GM12878 (cell line): ENCODE measurements around the gene ATXN7L1. TPM values are rescaled to one million over a fixed set of nuclear protein-coding genes. Genes with fewer than 3 reads are reported as not detected.

Source experiments
- ATAC-seq: fragments of 200-7000 bp; cut with Tn5 transposase; 3 replicates; pipeline ENCODE4 v1.9.1; 2020; ENCODE audit warnings: mild to moderate bottlenecking, moderate library complexity
- BruUV-seq: library from RNA; stranded (reverse); fragments of 400-500 nt; replicated peaks from 2 replicates; lab custom pipeline; 2021; lab: Mats Ljungman, UMichigan
- CTCF ChIA-PET: fragments of 300-600 bp; sonication (Branson Sonifier 250); formaldehyde crosslinking; extraction: SDS; loops from one replicate; lab custom pipeline; 2021; ENCODE audit warnings: inconsistent platforms; lab: Yijun Ruan, JAX
- POLR2A ChIA-PET: fragments of 350-600 bp; formaldehyde crosslinking; extraction: SDS; loops from one replicate; lab custom pipeline; 2021; ENCODE audit warnings: inconsistent platforms; lab: Charles Lee
- RAD21 ChIA-PET: fragments of 300-600 bp; sonication (Branson Sonifier 250); formaldehyde crosslinking; loops from one replicate; lab custom pipeline; 2023; ENCODE audit warnings: antibody characterized with exemption; ENCODE audit not compliant: unreplicated experiment; lab: Charles Lee
- SMC1A ChIA-PET: fragments of 300-600 bp; sonication (Branson Sonifier 250); formaldehyde crosslinking; loops from one replicate; lab custom pipeline; 2023; ENCODE audit not compliant: unreplicated experiment, uncharacterized antibody; lab: Charles Lee
- DNase-seq: peaks from one replicate; pipeline ENCODE4 v3.0.0-alpha.2; 2011; ENCODE audit warnings: low read depth, low spot score
- FAIRE-seq: peaks from 3 replicates; lab custom pipeline; 2011; peaks lifted over from hg19 to GRCh38; lab: Jason Lieb, UNC
- H2AFZ ChIP-seq: 2 replicates; pipeline ENCODE4 v1.6.0; 2011; ENCODE audit warnings: low read depth, low read length, control low read depth; ENCODE audit not compliant: control insufficient read depth
- H3K27ac ChIP-seq: 2 replicates; pipeline ENCODE4 v1.5.1; 2011; ENCODE audit warnings: control low read depth; ENCODE audit not compliant: control insufficient read depth, insufficient read depth
- H3K27me3 ChIP-seq, 2 experiments: replicated peaks in 1 of 2; 2 replicates each; pipeline versions ENCODE4 v1.6.0 to v1.6.1; 2011; ENCODE audit warnings: low read length in 1 of 2; ENCODE audit not compliant: control insufficient read depth in 2 of 2, insufficient read depth in 2 of 2
- H3K36me3 ChIP-seq, 2 experiments: 2 replicates each; pipeline ENCODE4 v1.5.1; 2011; ENCODE audit warnings: low read length in 1 of 2; ENCODE audit not compliant: control insufficient read depth in 2 of 2, insufficient read depth in 2 of 2
- H3K4me1 ChIP-seq: 2 replicates; pipeline ENCODE4 v1.6.1; 2011; ENCODE audit warnings: mild to moderate bottlenecking, low read length, moderate library complexity, mixed read lengths; ENCODE audit not compliant: control insufficient read depth, insufficient read depth
- H3K4me2 ChIP-seq: 2 replicates; pipeline ENCODE4 v1.6.0; 2011; ENCODE audit warnings: control low read depth; ENCODE audit not compliant: control insufficient read depth, insufficient read depth
- H3K4me3 ChIP-seq: fragments of 200-600 bp; sonication (generic); 2 replicates; pipeline ENCODE4 v1.5.1; 2016
- H3K79me2 ChIP-seq: 2 replicates; pipeline ENCODE4 v1.6.0; 2011; ENCODE audit warnings: low read length; ENCODE audit not compliant: control insufficient read depth, insufficient read depth
- H3K9ac ChIP-seq: 2 replicates; pipeline ENCODE4 v1.8.0; 2011; ENCODE audit warnings: low read length, control low read depth, mixed read lengths; ENCODE audit not compliant: control insufficient read depth, insufficient read depth
- H3K9me3 ChIP-seq: replicated peaks from 3 replicates; pipeline ENCODE4 v1.5.1; 2011; ENCODE audit warnings: mild to moderate bottlenecking, low read length; ENCODE audit not compliant: control insufficient read depth, insufficient read depth
- H4K20me1 ChIP-seq: 2 replicates; pipeline ENCODE4 v1.6.0; 2011; ENCODE audit not compliant: control insufficient read depth, insufficient read depth
- CBX3 ChIP-seq: fragments of 200-600 bp; sonication (generic); IDR thresholded peaks from 2 replicates; pipeline ENCODE4 v1.6.1; 2016; ENCODE audit warnings: low read depth, borderline replicate concordance
- EP300 ChIP-seq, 2 experiments: fragments of 150-350 bp in 1 of 2; IDR thresholded peaks; 2 replicates each; pipeline ENCODE4 v1.6.1; 2011 to 2012; ENCODE audit warnings: low read depth in 2 of 2, low read length in 2 of 2, borderline replicate concordance in 1 of 2, improper control_type of control experiment in 1 of 2, inconsistent platforms in 1 of 2; ENCODE audit not compliant: control insufficient read depth in 1 of 2
- ESRRA ChIP-seq: IDR thresholded peaks from 2 replicates; pipeline ENCODE4 v1.6.1; 2012; ENCODE audit warnings: mild to moderate bottlenecking, low read length, improper control_type of control experiment
- KDM1A ChIP-seq: fragments of 200-600 bp; sonication (generic); IDR thresholded peaks from 2 replicates; pipeline ENCODE4 v1.6.1; 2016; ENCODE audit warnings: borderline replicate concordance
- PML ChIP-seq: IDR thresholded peaks from 2 replicates; pipeline ENCODE4 v1.6.1; 2012; ENCODE audit warnings: low read length, inconsistent platforms
- RELB ChIP-seq: fragments of 450-650 bp; IDR thresholded peaks from 2 replicates; pipeline ENCODE4 v1.6.1; 2017; ENCODE audit warnings: low read depth, mild to moderate bottlenecking, moderate library complexity
- TAF1 ChIP-seq: IDR thresholded peaks from 2 replicates; pipeline ENCODE4 v1.6.1; 2011; ENCODE audit warnings: mild to moderate bottlenecking, low read depth, low read length, borderline replicate concordance
- WGBS: methylation state at CpG from one replicate; pipeline ENCODE4 v1.1.6; 2016; ENCODE audit warnings: low lambda C conversion rate; ENCODE audit not compliant: insufficient replicate concordance, insufficient coverage; ENCODE audit errors: missing lambda C conversion rate; 5-methylcytosine and 5-hydroxymethylcytosine counted together
- in situ Hi-C: fragments of 300-500 bp; cut with MboI; formaldehyde crosslinking; loops from 9 replicates; pipeline ENCODE4 v1.14.3; 2018; ENCODE audit warnings: mixed read lengths
- intact Hi-C: fragments of 100-400 bp; cut with micrococcal nuclease; formaldehyde crosslinking; loops from one replicate; pipeline ENCODE4 v1.14.2; 2022; ENCODE audit not compliant: unreplicated experiment
- polyA plus RNA-seq, 11 experiments: library from polyadenylated mRNA; depleted of rRNA in 4 of 11; unstranded in 6 of 11; stranded (reverse) in 5 of 11; fragments of >200 nt; fragmentation: Nextera tagmentation in 4 of 11; fragmentation: Illumina TruSeq in 1 of 11; extraction: Ambion mirVana in 4 of 11; extraction: Trizol in 1 of 11; gene quantifications; 1 replicate in 1 of 11; 2 replicates in 10 of 11; pipeline versions ENCODE4 v1.2.1 to v1.2.3, GENCODE V29; 2011 to 2016; ENCODE audit warnings: inconsistent platforms in 2 of 11, missing spikeins in 2 of 11, low read depth in 1 of 11
- total RNA-seq, 4 experiments: library from RNA; depleted of rRNA in 3 of 4; stranded (reverse); fragments of >200 nt in 3 of 4; fragmentation: Illumina TruSeq in 1 of 4; extraction: Trizol in 1 of 4; gene quantifications; 2 replicates each; pipeline versions ENCODE4 v1.2.1 to v1.2.3, GENCODE V29; 2013 to 2021

ATXN7L1 gene
- total and polyA plus RNA-seq, 10 of the 15 experiments (the other 5 are each of a cell fraction or from before 2014, with no cell fraction given) = 0.40 to 2.9 (median 1.2) TPM

- Histone ChIP-seq H3K79me2 (no peaks in the 10 kb centered on the region), H3K4me3 (no peak overlapping the region), H3K4me1 (no peaks in the 10 kb centered on the region), H3K27ac (no peak overlapping the region), H3K27me3 (peaks cover 0 to 4% of the 10 kb centered on the region in 2 experiments; a peak in 2 of 4 replicates), H3K36me3 (no peaks in the 10 kb centered on the region), H2AFZ (no peak overlapping the region), H3K9me3 (no peaks in the 10 kb centered on the region), H3K4me2 (no peak overlapping the region), H4K20me1 (no peaks in the 10 kb centered on the region), H3K9ac (no peak overlapping the region)
- FAIRE-seq (no peak), DNase-seq (no peak), ATAC-seq (no peak)
- in situ Hi-C loops (no loop called here), intact Hi-C loops (no loop called here)
- TF ChIP-seq KDM1A (no peak), CBX3 (no peak), EP300 (IDR thresholded peaks at IDR 0.05; ENCODE audit: borderline replicate concordance in 1 of 2, control insufficient read depth in 1 of 2, low read depth in 2 of 2, low read length in 2 of 2) (no peak), PML (no peak), ESRRA (no peak), RELB (no peak), TAF1 (no peak)
- ChIA-PET CTCF (no interaction called here), POLR2A (no interaction called here), RAD21 (no interaction called here), SMC1A (interaction anchor here (1.7 kb wide), 1 partner anchor 10 kb away, joined by 4 read pairs; no protein-coding TSS in a partner anchor)
- 67% methylated on average over 8 of the region's 8 CpGs for WGBS
- no TSS peak for BruUV-seq
These were observed 15.6 kb downstream of the ATXN7L1 start for GRCh38 chr7:105860793-105861192.
